DMS 273 (cell line): ENCODE measurements around the gene GMEB1.
"Not testable (repeated sequence)": the region's sequence is repeated elsewhere in the genome, so short reads cannot be mapped to it uniquely, and the experiment has no call there.

ENCODE experiments used
- DNase-seq: peaks from one replicate; lab custom pipeline; 2025; ENCODE audit not compliant: unreplicated experiment; lab: John Stamatoyannopoulos, UW

Gene GMEB1

DNA sequence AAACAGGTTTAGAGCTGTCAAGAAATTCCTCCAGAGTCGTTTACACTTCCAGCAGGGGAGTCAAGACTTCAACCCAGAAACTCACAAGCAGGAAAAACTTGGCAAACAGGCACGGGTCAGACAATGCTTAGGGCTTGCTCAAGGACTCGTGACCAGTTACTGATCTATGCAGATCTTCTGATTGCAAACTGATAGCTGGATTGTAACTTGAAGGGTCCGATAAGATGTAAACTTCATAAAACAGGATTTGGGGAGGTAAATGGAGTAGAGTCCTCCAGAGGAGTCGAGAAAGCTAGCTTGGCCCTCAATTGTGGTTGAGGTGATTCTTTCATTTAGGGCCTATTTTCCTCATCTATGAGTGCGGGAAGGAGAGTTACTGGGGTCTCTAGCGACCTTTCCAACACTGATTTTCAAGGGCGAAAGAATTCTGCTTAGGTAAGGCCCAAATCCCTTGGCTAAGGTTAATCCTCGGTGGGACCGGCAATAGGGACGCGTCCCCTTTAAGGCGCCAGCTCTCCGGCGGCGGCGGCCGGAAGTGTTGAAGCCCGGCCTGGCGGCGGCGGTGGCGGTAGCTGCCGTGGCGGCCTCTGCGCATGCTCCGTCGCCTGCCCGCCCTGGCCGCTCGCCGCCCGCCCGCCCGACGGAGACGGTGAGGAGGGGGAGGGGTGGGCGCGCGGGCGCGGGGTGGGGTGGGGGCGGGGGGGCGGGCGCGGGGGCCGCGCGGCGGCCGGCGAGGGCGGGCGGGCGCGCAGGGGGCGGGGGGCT is at the start of gene GMEB1:
GMEB1 (plus strand) TSS at position 594 of the 765 bp plus-strand sequence. CDS start 14,829 bp downstream, outside the sequence.
- peak; percentile 95 for DNase-seq

GRCh38 chr1:28631713-28632112 is 36.9 kb upstream of the GMEB1 start:
- DNase-seq, result no peak

DNA sequence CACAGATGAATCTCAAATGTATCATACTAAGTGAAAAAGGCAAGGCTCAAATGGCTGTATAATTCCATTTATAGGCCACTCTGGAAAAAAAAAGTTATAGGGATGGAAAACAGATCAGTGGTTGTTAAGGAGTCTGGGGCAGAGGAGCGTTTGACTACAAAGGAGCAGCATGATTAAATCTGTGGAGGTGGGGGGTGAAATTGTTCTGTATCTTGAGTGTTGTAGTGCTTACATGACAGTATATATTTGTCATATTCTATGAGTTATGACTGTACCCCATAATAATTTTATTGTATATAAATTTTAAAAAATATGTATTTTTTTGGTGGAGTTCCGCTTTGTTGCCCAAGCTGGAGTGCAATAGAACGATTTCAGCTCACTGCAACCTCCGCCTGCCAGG is 36.0 kb upstream of the GMEB1 start:
- DNase-seq, result no peak

DNA sequence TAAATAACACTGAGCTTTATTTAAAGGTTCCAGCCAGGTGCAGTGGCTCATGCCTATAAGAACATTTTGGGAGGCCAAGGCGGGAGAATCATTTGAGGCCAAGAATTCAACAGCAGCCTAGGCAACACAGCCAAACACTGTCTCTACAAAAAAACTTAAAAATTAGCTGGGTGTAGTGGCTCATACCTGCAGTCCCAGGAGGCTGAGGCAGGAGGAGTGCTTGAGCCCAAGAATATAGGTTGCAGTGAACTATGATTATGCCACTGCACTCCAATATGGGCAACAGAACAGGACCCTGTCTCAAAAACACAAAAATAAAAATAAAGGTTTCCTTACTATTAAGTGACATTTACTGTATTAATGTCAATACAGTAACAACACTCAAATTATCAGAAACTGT is 27.8 kb upstream of the GMEB1 start:
- peak; percentile 44 for DNase-seq

DNA sequence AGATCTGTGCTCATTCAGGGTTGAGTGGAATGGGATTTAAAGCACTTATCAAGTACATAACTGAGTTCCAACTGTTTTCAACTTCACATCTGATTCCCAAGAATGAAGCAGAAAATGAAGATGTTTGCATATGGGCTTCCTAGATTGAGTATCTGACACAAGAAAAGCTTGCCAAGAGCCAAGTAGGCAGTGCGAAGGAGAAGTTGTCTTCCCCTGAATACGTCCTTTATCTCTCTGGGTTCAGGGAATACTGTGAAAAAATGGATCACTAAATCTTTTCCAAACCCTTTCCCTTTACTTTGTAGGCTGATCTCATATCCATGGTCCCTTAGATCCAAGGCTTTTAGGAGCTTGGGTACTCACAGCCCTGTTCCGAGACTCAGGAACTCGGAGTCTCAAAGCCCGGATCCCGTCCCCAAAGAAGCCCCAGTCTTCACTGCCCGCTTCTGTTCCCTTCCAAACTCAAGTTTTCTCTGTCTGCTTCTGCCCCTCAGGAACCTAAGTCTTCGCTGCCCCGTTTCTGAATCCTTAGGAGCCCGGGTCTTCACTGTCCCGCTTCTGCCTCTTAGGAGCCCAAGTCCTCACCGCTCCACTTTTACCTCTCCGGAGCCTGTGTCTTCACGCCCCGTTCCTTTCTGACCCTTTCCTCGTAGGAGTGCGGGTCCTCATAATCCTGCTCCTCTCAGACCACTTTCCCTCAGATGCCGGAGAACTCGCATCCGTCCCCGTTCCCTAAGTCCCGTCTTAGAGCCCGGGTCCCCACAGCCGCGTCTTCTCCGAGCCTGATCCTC is 26.3 kb upstream of the GMEB1 start:
- DNase-seq, result peak; percentile 75

DNA sequence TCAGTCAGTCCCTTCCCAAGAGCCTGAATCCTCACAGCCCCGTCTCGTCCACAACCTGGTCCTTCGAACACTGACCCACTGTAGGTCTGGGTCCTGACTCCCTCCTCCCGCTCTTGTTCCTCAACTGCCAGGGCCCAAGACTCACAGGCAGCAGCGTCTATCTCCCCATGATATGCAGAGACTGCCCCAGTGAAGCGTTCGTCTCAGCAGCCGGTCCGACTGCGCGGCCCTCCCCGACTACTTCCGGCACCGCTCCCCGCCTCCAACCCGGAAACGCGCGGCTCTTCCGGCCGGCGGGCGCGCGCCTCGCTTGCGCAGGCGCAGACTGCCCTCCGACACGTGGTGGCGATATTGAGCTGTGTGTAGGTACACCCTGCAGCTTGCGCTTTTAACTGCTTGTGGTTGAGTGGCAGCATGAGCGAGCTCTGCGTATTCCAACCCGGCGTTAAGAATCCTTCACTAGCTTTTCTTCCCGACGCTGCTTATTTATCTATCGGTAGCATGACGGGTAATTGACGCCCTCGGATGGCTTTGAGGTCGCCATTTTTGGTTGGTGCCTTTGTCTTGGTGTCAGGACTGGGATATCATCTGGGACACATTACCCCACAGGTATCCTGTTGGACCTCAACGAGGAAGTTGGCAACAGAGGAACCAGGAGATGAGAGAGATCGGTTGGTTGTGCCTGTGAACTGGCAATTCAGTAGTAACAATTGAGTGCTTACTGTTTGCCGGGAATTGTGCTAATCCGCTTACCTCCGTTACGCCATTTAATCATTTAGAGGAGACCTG is 25.5 kb upstream of the GMEB1 start, which contains the start of gene TAF12:
TAF12 (minus strand) TSS at position 221 of the 789 bp plus-strand sequence. CDS start 20,986 bp downstream, outside the sequence.
- peak; percentile 99 for DNase-seq

DNA sequence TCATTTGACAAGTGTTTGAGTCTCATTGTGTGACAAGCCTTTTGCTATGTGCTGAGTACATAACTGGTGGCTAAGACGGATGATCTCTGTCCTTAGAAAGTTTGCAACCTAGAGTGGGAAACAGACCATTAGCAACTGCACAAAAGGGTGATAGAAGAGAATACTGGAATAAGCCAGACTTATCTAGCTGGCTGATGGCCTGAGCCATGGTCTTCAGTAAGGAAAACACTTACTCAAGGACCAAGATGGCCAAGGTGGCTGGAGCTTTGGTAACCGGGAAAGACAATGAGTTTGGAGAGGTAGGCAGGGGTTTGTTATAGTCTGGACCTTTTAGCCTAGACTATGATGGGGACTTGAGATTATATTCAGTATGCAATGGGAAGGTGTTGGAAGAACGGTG is 24.1 kb upstream of the GMEB1 start:
- DNase-seq, result no peak

DNA sequence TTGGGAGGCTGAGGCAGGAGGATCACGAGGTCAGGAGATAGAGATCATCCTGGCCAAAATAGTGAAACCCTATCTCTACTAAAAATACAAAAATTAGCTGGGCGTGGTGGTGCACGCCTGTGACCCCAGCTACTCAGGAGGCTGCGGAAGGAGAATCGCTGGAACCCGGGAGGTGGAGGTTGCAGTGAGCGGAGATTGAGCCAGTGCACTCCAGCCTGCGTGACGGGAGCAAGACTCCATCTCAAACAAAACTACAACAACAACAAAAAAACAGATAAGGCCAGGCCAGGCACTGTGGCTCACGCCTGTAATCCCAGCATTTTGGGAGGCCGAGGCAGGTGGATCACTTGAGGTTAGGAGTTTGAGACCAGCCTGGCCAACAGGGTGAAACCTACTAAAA is 23.2 kb upstream of the GMEB1 start:
- not testable (repeated sequence) for DNase-seq

DNA sequence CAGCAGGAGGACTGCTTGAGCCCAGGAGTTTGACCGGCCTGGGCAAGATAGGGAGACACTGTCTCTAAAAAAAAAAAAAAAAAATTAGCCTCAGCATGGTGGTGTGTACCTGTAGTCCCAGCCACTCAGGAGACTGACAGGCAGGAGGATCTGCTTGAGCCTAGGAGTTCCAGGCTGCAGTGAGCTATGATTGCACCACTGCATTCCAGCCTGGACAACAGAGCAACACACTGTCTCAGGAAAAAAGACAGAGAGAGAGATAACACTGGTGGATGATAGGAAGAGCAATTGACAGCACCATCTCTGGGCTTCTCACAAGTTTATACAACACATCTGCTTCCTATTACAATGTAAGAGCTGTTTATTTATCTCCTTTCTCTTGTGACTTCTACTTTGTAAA is 22.5 kb upstream of the GMEB1 start:
- no peak for DNase-seq

DNA sequence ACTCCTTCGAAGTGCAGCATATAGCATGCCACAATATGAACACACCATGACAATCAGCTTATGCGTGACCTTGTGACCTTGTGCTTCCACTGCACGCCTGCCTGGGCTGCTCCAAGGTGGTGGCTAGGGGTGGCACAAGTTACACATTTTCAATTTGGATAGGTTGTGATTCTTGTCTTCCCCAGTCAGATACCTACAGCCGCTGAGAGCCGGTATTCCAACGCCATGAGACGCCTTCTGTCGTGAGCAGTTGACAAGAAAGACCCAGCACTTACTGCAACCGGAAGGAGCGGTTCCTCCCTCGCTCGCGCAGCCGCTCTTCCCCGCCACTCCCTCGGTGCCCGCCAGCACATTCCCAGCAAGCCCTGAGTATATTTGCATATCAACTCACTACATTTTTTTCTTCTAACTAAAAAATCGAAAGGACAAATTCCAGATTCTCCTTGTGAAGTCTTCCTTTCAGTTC is 20.5 kb upstream of the GMEB1 start:
- peak; percentile 96 for DNase-seq

DNA sequence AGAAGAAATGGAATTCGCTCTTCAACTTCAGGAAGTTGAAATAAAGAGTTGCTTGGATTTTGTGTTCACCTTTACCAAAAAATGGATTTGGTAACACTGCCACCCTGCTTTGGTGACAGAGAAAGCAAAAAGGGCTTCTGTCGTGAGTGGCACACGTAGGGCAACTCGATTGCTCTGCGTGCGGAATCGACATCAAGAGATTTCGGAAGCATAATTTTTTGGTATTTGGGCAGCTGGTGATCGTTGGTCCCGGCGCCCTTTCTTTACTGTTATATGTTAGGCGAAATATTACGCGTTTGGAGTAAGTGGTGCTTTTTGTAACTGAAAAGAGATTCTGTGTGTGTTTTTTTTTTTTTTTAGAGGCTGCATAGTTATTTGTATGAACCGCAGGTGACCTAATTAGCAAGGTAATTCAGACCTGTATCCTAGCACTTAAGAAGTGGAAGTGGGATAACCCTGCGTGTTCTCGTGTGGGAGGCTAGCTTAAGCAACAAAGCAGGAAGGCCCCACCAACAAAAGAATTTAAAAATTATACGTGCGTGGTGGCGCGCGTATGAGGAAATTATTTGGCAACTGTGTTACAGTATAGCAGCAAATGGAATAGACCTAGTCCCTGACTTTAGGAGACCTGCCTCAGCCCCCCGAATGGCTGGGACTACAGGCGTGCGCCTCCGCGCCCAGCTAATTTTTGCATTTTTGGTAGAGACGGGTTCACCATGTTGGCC is 19.9 kb upstream of the GMEB1 start, which contains the start of gene RNU11:
RNU11 (plus strand) TSS at position 127 of the 725 bp plus-strand sequence.
- peak; percentile 100 for DNase-seq

DNA sequence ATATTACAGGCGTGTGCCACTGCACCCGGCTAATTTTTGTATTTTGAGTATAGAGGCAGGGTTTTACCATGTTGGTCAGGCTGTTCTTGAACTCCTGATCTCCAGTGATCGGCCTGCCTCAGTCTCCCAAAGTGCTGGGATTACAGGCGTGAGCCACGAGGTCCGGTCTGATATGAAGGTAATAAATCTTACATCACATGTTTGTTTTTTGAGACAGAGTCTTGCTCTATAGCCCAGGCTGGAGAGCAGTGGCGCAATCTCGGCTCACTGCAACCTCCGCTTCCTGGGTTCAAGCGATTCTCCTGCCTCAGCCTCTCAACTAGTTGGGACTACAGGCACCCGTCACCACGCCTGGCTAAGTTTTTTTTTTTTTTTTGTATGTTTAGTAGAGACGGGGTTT is 15.5 kb upstream of the GMEB1 start:
- DNase-seq, result not testable (repeated sequence)

DNA sequence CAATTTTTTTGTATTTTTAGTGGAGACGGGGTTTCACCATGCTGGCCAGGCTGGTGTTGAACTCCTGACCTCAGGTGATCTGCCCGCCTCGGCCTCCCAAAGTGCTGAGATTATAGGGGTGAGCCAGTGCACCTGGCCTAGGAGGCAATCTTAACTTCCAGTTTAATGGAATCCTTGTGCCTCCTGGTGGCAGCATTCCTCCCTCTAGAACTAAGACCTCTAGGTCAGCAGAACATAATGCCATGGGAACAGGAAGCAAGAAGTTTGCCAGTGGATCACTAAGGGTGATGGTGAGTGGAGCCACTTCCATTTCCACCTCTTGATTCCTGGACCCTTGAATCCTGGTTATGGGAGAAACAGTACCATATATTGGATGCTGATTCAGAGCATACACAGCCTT is 14.7 kb upstream of the GMEB1 start:
- peak; percentile 65 for DNase-seq

GRCh38 chr1:28655448-28656311 is 12.9 kb upstream of the GMEB1 start:
- DNase-seq, result not testable (repeated sequence)

GRCh38 chr1:28656335-28656734 is 12.2 kb upstream of the GMEB1 start:
- DNase-seq, result no peak

- DNase-seq, result peak; percentile 82
Measured at GRCh38 chr1:28663871-28664470, 4.6 kb upstream of the GMEB1 start.

- DNase-seq, result no peak
Measured at GRCh38 chr1:28666806-28667205, 1.8 kb upstream of the GMEB1 start.

GRCh38 chr1:28668956-28669723 is 556 bp downstream of the GMEB1 start:
- peak; percentile 94 for DNase-seq
